GM12878 (cell line): Measurements from ENCODE around the gene ZNHIT1. TPM values are rescaled to one million over a fixed set of nuclear protein-coding genes. Genes with fewer than 3 reads are reported as not detected.

Experiments used
- polyA plus RNA-seq, 11 experiments: library from polyadenylated mRNA; depleted of rRNA in 4 of 11; unstranded in 6 of 11; stranded (reverse) in 5 of 11; fragments of >200 nt; fragmentation: Nextera tagmentation in 4 of 11; fragmentation: Illumina TruSeq in 1 of 11; extraction: Ambion mirVana in 4 of 11; extraction: Trizol in 1 of 11; gene quantifications; 1 replicate in 1 of 11; 2 replicates in 10 of 11; pipeline versions ENCODE4 v1.2.1 to v1.2.3, GENCODE V29; 2011 to 2016; ENCODE audit warnings: inconsistent platforms in 2 of 11, missing spikeins in 2 of 11, low read depth in 1 of 11
- small RNA-seq: library from RNA; depleted of rRNA; stranded (forward); fragments of <200 nt; gene quantifications from one replicate; pipeline ENCODE3, GENCODE V24; 2014
- total RNA-seq, 4 experiments: library from RNA; depleted of rRNA in 3 of 4; stranded (reverse); fragments of >200 nt in 3 of 4; fragmentation: Illumina TruSeq in 1 of 4; extraction: Trizol in 1 of 4; gene quantifications; 2 replicates each; pipeline versions ENCODE4 v1.2.1 to v1.2.3, GENCODE V29; 2013 to 2021

Gene ZNHIT1
- total and polyA plus RNA-seq, 10 of the 15 experiments (the other 5 are each of a cell fraction or from before 2014, with no cell fraction given): 3.8 to 79.2 (median 44.5) TPM

Small RNA genes lying within 50 kb of the gene (small RNA-seq; reads per million reads assigned to genes)
- not detected for gene RNU6-1104P

Other genes starting within 250 kb of the ZNHIT1 start
Only the 7 nearest of the 13 such genes appear.
- gene AP1S1, start 63.7 kb upstream of the ZNHIT1 start, total RNA-seq (2014; rRNA removed): 89.4 and 103 TPM in 2 replicates
- 48.6 and 48.9 TPM in 2 replicates for gene AP1S1, start 63.7 kb upstream of the ZNHIT1 start, total RNA-seq (2014; rRNA removed; fragmentation: Illumina TruSeq; extraction: Trizol)
- 58.5 and 63.5 TPM in 2 replicates for gene AP1S1, start 63.7 kb upstream of the ZNHIT1 start, total RNA-seq (2021)
- 103 and 121 TPM in 2 replicates for gene AP1S1, start 63.7 kb upstream of the ZNHIT1 start, polyA plus RNA-seq (2011; rRNA removed)
- gene AP1S1, start 63.7 kb upstream of the ZNHIT1 start, polyA plus RNA-seq (2014; fragmentation: Illumina TruSeq; extraction: Trizol): 59.2 and 61.3 TPM in 2 replicates
- 1 to 10 TPM; 2.5 to 7.9 TPM for gene AP1S1, start 63.7 kb upstream of the ZNHIT1 start, polyA plus RNA-seq (2014; fragmentation: Nextera tagmentation; extraction: Ambion mirVana)
- gene AP1S1, start 63.7 kb upstream of the ZNHIT1 start, polyA plus RNA-seq (2014; rRNA removed): 101 and 115 TPM in 2 replicates
- 10 to 100 TPM; 26.3 to 30.7 TPM for gene AP1S1, start 63.7 kb upstream of the ZNHIT1 start, polyA plus RNA-seq (2016; fragmentation: Nextera tagmentation; extraction: Ambion mirVana)
- gene VGF, start 52.6 kb upstream of the ZNHIT1 start, total RNA-seq (2014; rRNA removed): 0.11 TPM in 1 of 2 replicates, not detected in the other
- gene VGF, start 52.6 kb upstream of the ZNHIT1 start, total RNA-seq (2014; rRNA removed; fragmentation: Illumina TruSeq; extraction: Trizol): 0.09 TPM in 1 of 2 replicates, not detected in the other
- gene VGF, start 52.6 kb upstream of the ZNHIT1 start, total RNA-seq (2021): 0.11 and 0.23 TPM in 2 replicates
- not detected in 2 replicates for gene VGF, start 52.6 kb upstream of the ZNHIT1 start, polyA plus RNA-seq (2011; rRNA removed)
- gene VGF, start 52.6 kb upstream of the ZNHIT1 start, polyA plus RNA-seq (2014; fragmentation: Illumina TruSeq; extraction: Trizol): not detected in 2 replicates
- gene VGF, start 52.6 kb upstream of the ZNHIT1 start, polyA plus RNA-seq (2014; fragmentation: Nextera tagmentation; extraction: Ambion mirVana): not detected
- gene VGF, start 52.6 kb upstream of the ZNHIT1 start, polyA plus RNA-seq (2014; rRNA removed): 0.20 TPM in 1 of 2 replicates, not detected in the other
- under 1 TPM; 0.09 to 0.25 TPM for gene VGF, start 52.6 kb upstream of the ZNHIT1 start, polyA plus RNA-seq (2016; fragmentation: Nextera tagmentation; extraction: Ambion mirVana)
- gene NAT16, start 37.9 kb upstream of the ZNHIT1 start, total RNA-seq (2014; rRNA removed): not detected in 2 replicates
- gene NAT16, start 37.9 kb upstream of the ZNHIT1 start, total RNA-seq (2014; rRNA removed; fragmentation: Illumina TruSeq; extraction: Trizol): not detected in 2 replicates
- gene NAT16, start 37.9 kb upstream of the ZNHIT1 start, total RNA-seq (2021): not detected in 2 replicates
- not detected in 2 replicates for gene NAT16, start 37.9 kb upstream of the ZNHIT1 start, polyA plus RNA-seq (2011; rRNA removed)
- gene NAT16, start 37.9 kb upstream of the ZNHIT1 start, polyA plus RNA-seq (2014; fragmentation: Illumina TruSeq; extraction: Trizol): not detected in 2 replicates
- not detected for gene NAT16, start 37.9 kb upstream of the ZNHIT1 start, polyA plus RNA-seq (2014; fragmentation: Nextera tagmentation; extraction: Ambion mirVana)
- gene NAT16, start 37.9 kb upstream of the ZNHIT1 start, polyA plus RNA-seq (2014; rRNA removed): not detected in 2 replicates
- not detected for gene NAT16, start 37.9 kb upstream of the ZNHIT1 start, polyA plus RNA-seq (2016; fragmentation: Nextera tagmentation; extraction: Ambion mirVana)
- gene MOGAT3, start 17.1 kb upstream of the ZNHIT1 start, total RNA-seq (2014; rRNA removed): not detected in 2 replicates
- not detected in 2 replicates for gene MOGAT3, start 17.1 kb upstream of the ZNHIT1 start, total RNA-seq (2014; rRNA removed; fragmentation: Illumina TruSeq; extraction: Trizol)
- not detected in 2 replicates for gene MOGAT3, start 17.1 kb upstream of the ZNHIT1 start, total RNA-seq (2021)
- 0.11 TPM in 1 of 2 replicates, not detected in the other for gene MOGAT3, start 17.1 kb upstream of the ZNHIT1 start, polyA plus RNA-seq (2011; rRNA removed)
- gene MOGAT3, start 17.1 kb upstream of the ZNHIT1 start, polyA plus RNA-seq (2014; fragmentation: Illumina TruSeq; extraction: Trizol): not detected in 2 replicates
- not detected for gene MOGAT3, start 17.1 kb upstream of the ZNHIT1 start, polyA plus RNA-seq (2014; fragmentation: Nextera tagmentation; extraction: Ambion mirVana)
- gene MOGAT3, start 17.1 kb upstream of the ZNHIT1 start, polyA plus RNA-seq (2014; rRNA removed): not detected in 2 replicates
- gene MOGAT3, start 17.1 kb upstream of the ZNHIT1 start, polyA plus RNA-seq (2016; fragmentation: Nextera tagmentation; extraction: Ambion mirVana): not detected
- gene PLOD3, start 584 bp upstream of the ZNHIT1 start, total RNA-seq (2014; rRNA removed): 12.4 and 13.5 TPM in 2 replicates
- gene PLOD3, start 584 bp upstream of the ZNHIT1 start, total RNA-seq (2014; rRNA removed; fragmentation: Illumina TruSeq; extraction: Trizol): 5.3 and 9.2 TPM in 2 replicates
- gene PLOD3, start 584 bp upstream of the ZNHIT1 start, total RNA-seq (2021): 25.0 and 27.8 TPM in 2 replicates
- gene PLOD3, start 584 bp upstream of the ZNHIT1 start, polyA plus RNA-seq (2011; rRNA removed): 15.2 and 17.3 TPM in 2 replicates
- 7.7 and 14.6 TPM in 2 replicates for gene PLOD3, start 584 bp upstream of the ZNHIT1 start, polyA plus RNA-seq (2014; fragmentation: Illumina TruSeq; extraction: Trizol)
- 1 to 10 TPM in 1 of 2 experiments, under 1 TPM in 1; 0.53 to 3.2 TPM for gene PLOD3, start 584 bp upstream of the ZNHIT1 start, polyA plus RNA-seq (2014; fragmentation: Nextera tagmentation; extraction: Ambion mirVana)
- gene PLOD3, start 584 bp upstream of the ZNHIT1 start, polyA plus RNA-seq (2014; rRNA removed): 15.6 and 20.0 TPM in 2 replicates
- gene PLOD3, start 584 bp upstream of the ZNHIT1 start, polyA plus RNA-seq (2016; fragmentation: Nextera tagmentation; extraction: Ambion mirVana): 10 to 100 TPM; 19.6 to 23.0 TPM
- 6.5 and 7.6 TPM in 2 replicates for gene CLDN15, start 19.6 kb downstream of the ZNHIT1 start, total RNA-seq (2014; rRNA removed)
- 3.8 and 4.7 TPM in 2 replicates for gene CLDN15, start 19.6 kb downstream of the ZNHIT1 start, total RNA-seq (2014; rRNA removed; fragmentation: Illumina TruSeq; extraction: Trizol)
- gene CLDN15, start 19.6 kb downstream of the ZNHIT1 start, total RNA-seq (2021): 8.3 and 8.7 TPM in 2 replicates
- gene CLDN15, start 19.6 kb downstream of the ZNHIT1 start, polyA plus RNA-seq (2011; rRNA removed): 7.5 and 10.0 TPM in 2 replicates
- 3.9 and 7.0 TPM in 2 replicates for gene CLDN15, start 19.6 kb downstream of the ZNHIT1 start, polyA plus RNA-seq (2014; fragmentation: Illumina TruSeq; extraction: Trizol)
- gene CLDN15, start 19.6 kb downstream of the ZNHIT1 start, polyA plus RNA-seq (2014; fragmentation: Nextera tagmentation; extraction: Ambion mirVana): 1 to 10 TPM in 1 of 2 experiments, under 1 TPM in 1; 0.47 to 1.1 TPM
- 15.0 and 15.9 TPM in 2 replicates for gene CLDN15, start 19.6 kb downstream of the ZNHIT1 start, polyA plus RNA-seq (2014; rRNA removed)
- 1 to 10 TPM; 4.4 to 6.2 TPM for gene CLDN15, start 19.6 kb downstream of the ZNHIT1 start, polyA plus RNA-seq (2016; fragmentation: Nextera tagmentation; extraction: Ambion mirVana)
- 109 and 116 TPM in 2 replicates for gene FIS1, start 26.9 kb downstream of the ZNHIT1 start, total RNA-seq (2014; rRNA removed)
- 97.9 and 103 TPM in 2 replicates for gene FIS1, start 26.9 kb downstream of the ZNHIT1 start, total RNA-seq (2014; rRNA removed; fragmentation: Illumina TruSeq; extraction: Trizol)
- gene FIS1, start 26.9 kb downstream of the ZNHIT1 start, total RNA-seq (2021): 104 and 110 TPM in 2 replicates
- 66.1 and 95.5 TPM in 2 replicates for gene FIS1, start 26.9 kb downstream of the ZNHIT1 start, polyA plus RNA-seq (2011; rRNA removed)
- gene FIS1, start 26.9 kb downstream of the ZNHIT1 start, polyA plus RNA-seq (2014; fragmentation: Illumina TruSeq; extraction: Trizol): 52.1 and 105 TPM in 2 replicates
- gene FIS1, start 26.9 kb downstream of the ZNHIT1 start, polyA plus RNA-seq (2014; fragmentation: Nextera tagmentation; extraction: Ambion mirVana): 10 to 100 TPM; 83.4 to 88.5 TPM
- gene FIS1, start 26.9 kb downstream of the ZNHIT1 start, polyA plus RNA-seq (2014; rRNA removed): 127 and 141 TPM in 2 replicates
- 100 to 1,000 TPM; 147 to 149 TPM for gene FIS1, start 26.9 kb downstream of the ZNHIT1 start, polyA plus RNA-seq (2016; fragmentation: Nextera tagmentation; extraction: Ambion mirVana)